ENCODE data around the gene PTPRE. TPM values are rescaled to one million over a fixed set of nuclear protein-coding genes. Genes with fewer than 3 reads are reported as not detected.

PTPRE gene
- total RNA-seq, 1 experiment from 2014 or later, result 7.9 TPM

GRCh38 chr10:128072941-128073645 lies 166.2 kb downstream of the PTPRE start:
- Histone ChIP-seq H3F3A (ENCODE audit: insufficient read depth, low read depth) (no peaks in the 10 kb centered on the region), H3K4me3 (no peak overlapping the region), H2AFZ (no peak overlapping the region), H4K20me1 (ENCODE audit: insufficient read depth) (no peaks in the 10 kb centered on the region), H3K36me3 (ENCODE audit: low read depth) (no peaks in the 10 kb centered on the region), H3K9me3 (ENCODE audit: insufficient read depth, low read depth) (no peaks in the 10 kb centered on the region), H3K4me2 (no peak overlapping the region), H3K9me2 (ENCODE audit: insufficient read depth) (no peaks in the 10 kb centered on the region), H3K27me3 (ENCODE audit: insufficient read depth, low read depth) (no peaks in the 10 kb centered on the region), H3K4me1 (replicated peaks; ENCODE audit: insufficient read depth) (no peaks in the 10 kb centered on the region), H3K79me2 (ENCODE audit: low read depth) (no peaks in the 10 kb centered on the region), H3K27ac (no peak overlapping the region)
- DNase-seq, result no peak
- ChIA-PET POLR2A (ENCODE audit: unreplicated experiment) (no interaction called here), CTCF (no interaction called here)
- no peak for TF ChIP-seq EZH2 (IDR thresholded peaks at IDR 0.05; ENCODE audit: low read depth)
- TF ChIP-seq, protein P1, sequence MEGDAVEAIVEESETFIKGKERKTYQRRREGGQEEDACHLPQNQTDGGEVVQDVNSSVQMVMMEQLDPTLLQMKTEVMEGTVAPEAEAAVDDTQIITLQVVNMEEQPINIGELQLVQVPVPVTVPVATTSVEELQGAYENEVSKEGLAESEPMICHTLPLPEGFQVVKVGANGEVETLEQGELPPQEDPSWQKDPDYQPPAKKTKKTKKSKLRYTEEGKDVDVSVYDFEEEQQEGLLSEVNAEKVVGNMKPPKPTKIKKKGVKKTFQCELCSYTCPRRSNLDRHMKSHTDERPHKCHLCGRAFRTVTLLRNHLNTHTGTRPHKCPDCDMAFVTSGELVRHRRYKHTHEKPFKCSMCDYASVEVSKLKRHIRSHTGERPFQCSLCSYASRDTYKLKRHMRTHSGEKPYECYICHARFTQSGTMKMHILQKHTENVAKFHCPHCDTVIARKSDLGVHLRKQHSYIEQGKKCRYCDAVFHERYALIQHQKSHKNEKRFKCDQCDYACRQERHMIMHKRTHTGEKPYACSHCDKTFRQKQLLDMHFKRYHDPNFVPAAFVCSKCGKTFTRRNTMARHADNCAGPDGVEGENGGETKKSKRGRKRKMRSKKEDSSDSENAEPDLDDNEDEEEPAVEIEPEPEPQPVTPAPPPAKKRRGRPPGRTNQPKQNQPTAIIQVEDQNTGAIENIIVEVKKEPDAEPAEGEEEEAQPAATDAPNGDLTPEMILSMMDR (conservative IDR thresholded peaks at IDR 0.05), result no peak
- BruUV-seq (replicated peaks), result no TSS peak
- intact Hi-C loops (cut with micrococcal nuclease; ENCODE audit: unreplicated experiment), result no loop called here

DNA sequence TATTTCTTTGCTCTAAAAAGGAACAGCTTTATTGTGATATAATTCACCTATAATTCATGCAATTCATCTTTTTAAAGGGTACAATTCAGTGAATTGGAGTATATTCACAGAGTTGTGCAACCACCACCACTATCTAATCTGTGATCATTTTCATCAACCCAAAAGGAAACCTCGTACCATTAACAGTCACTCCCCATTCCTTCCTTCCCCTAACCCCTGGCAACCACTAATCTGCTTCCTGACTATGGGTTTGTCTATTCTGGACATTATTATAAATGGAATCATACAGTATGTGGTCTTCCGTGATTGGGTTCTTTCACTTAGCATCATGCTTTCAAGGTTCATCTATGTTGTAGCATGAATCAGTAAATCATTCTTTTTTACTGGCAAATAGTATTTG lies 167.0 kb downstream of the PTPRE start:
- Histone ChIP-seq H3F3A (ENCODE audit: insufficient read depth, low read depth) (no peaks in the 10 kb centered on the region), H3K36me3 (ENCODE audit: low read depth) (no peaks in the 10 kb centered on the region), H3K9me3 (ENCODE audit: insufficient read depth, low read depth) (no peaks in the 10 kb centered on the region), H2AFZ (no peak overlapping the region), H4K20me1 (ENCODE audit: insufficient read depth) (no peaks in the 10 kb centered on the region), H3K27ac (no peak overlapping the region), H3K79me2 (ENCODE audit: low read depth) (no peaks in the 10 kb centered on the region), H3K4me2 (no peak overlapping the region), H3K4me1 (replicated peaks; ENCODE audit: insufficient read depth) (no peaks in the 10 kb centered on the region), H3K27me3 (ENCODE audit: insufficient read depth, low read depth) (no peaks in the 10 kb centered on the region), H3K9me2 (ENCODE audit: insufficient read depth) (no peaks in the 10 kb centered on the region), H3K4me3 (no peak overlapping the region)
- no peak for TF ChIP-seq EZH2 (IDR thresholded peaks at IDR 0.05; ENCODE audit: low read depth)
- TF ChIP-seq, protein P1 (conservative IDR thresholded peaks at IDR 0.05), result no peak
- no peak for DNase-seq
- BruUV-seq (replicated peaks), result no TSS peak
- CTCF ChIA-PET, result no interaction called here
- POLR2A ChIA-PET (ENCODE audit: unreplicated experiment), result no interaction called here
- intact Hi-C loops (cut with micrococcal nuclease; ENCODE audit: unreplicated experiment), result no loop called here

GRCh38 chr10:128074589-128074988 lies 167.7 kb downstream of the PTPRE start:
- CTCF ChIA-PET, result no interaction called here
- BruUV-seq (replicated peaks), result no TSS peak
- POLR2A ChIA-PET (ENCODE audit: unreplicated experiment), result no interaction called here
- Histone ChIP-seq H3K36me3 (ENCODE audit: low read depth) (no peaks in the 10 kb centered on the region), H3K4me2 (no peak overlapping the region), H3K79me2 (ENCODE audit: low read depth) (no peaks in the 10 kb centered on the region), H3K9me3 (ENCODE audit: insufficient read depth, low read depth) (no peaks in the 10 kb centered on the region), H3K27ac (no peak overlapping the region), H3K27me3 (ENCODE audit: insufficient read depth, low read depth) (no peaks in the 10 kb centered on the region), H4K20me1 (ENCODE audit: insufficient read depth) (no peaks in the 10 kb centered on the region), H2AFZ (no peak overlapping the region), H3F3A (ENCODE audit: insufficient read depth, low read depth) (no peaks in the 10 kb centered on the region), H3K4me3 (no peak overlapping the region), H3K9me2 (ENCODE audit: insufficient read depth) (no peaks in the 10 kb centered on the region), H3K4me1 (replicated peaks; ENCODE audit: insufficient read depth) (no peaks in the 10 kb centered on the region)
- TF ChIP-seq, protein P1 (conservative IDR thresholded peaks at IDR 0.05), result no peak
- TF ChIP-seq EZH2 (IDR thresholded peaks at IDR 0.05; ENCODE audit: low read depth), result no peak
- no peak for DNase-seq
- intact Hi-C loops (cut with micrococcal nuclease; ENCODE audit: unreplicated experiment), result no loop called here
